DOHH2 (cell line): ENCODE results near the gene DAAM2.

ENCODE experiments used
- EZH2phosphoT487 ChIP-seq: fragments of 200-600 bp; sonication (generic); IDR thresholded peaks from 2 replicates; pipeline ENCODE4 v1.6.1; 2017; ENCODE audit warnings: borderline replicate concordance, mild to moderate bottlenecking, antibody characterized with exemption, low read length, moderate library complexity, mixed read lengths
- TF ChIP-seq, protein P1 (sequence below): fragments of 200-600 bp; sonication (generic); IDR thresholded peaks from one replicate; pipeline ENCODE4 v1.5.1; 2014; ENCODE audit warnings: antibody characterized with exemption, mild to moderate bottlenecking, low read depth, low read length; ENCODE audit not compliant: poor library complexity, severe bottlenecking

DNA sequence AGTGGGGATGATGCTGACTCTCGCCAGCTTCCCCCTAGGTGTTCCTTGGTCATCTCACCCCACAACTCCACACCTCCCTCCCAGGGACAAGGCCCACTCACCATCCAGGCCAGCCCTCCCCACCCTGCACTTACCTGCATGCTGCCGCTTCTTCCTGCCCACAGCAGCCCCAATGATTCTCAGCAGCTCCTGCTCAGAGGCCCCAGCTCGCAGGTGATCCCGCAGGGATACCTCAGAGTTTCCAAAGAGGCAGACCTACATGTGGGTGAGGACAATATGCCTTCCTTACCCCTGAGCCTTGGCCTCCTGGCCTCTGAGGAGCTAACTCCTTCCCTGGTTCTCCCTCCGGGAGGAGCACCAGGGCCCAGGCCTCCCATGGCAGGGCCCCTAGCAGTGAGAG lies 117.5 kb downstream of the DAAM2 start:
- TF ChIP-seq, protein P1, sequence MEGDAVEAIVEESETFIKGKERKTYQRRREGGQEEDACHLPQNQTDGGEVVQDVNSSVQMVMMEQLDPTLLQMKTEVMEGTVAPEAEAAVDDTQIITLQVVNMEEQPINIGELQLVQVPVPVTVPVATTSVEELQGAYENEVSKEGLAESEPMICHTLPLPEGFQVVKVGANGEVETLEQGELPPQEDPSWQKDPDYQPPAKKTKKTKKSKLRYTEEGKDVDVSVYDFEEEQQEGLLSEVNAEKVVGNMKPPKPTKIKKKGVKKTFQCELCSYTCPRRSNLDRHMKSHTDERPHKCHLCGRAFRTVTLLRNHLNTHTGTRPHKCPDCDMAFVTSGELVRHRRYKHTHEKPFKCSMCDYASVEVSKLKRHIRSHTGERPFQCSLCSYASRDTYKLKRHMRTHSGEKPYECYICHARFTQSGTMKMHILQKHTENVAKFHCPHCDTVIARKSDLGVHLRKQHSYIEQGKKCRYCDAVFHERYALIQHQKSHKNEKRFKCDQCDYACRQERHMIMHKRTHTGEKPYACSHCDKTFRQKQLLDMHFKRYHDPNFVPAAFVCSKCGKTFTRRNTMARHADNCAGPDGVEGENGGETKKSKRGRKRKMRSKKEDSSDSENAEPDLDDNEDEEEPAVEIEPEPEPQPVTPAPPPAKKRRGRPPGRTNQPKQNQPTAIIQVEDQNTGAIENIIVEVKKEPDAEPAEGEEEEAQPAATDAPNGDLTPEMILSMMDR: no peak
- TF ChIP-seq EZH2phosphoT487: no peak
